GM21367 (cell line): ENCODE measurements around the gene AP1M2.
"Not testable (repeated sequence)": the region's sequence is repeated elsewhere in the genome, so short reads cannot be mapped to it uniquely, and the experiment has no call there.

Source experiments
- ATAC-seq: cut with Tn5 transposase; IDR thresholded peaks from one replicate; pipeline ENCODE4 v1.9.1; 2021; ENCODE audit not compliant: unreplicated experiment

Gene AP1M2

DNA sequence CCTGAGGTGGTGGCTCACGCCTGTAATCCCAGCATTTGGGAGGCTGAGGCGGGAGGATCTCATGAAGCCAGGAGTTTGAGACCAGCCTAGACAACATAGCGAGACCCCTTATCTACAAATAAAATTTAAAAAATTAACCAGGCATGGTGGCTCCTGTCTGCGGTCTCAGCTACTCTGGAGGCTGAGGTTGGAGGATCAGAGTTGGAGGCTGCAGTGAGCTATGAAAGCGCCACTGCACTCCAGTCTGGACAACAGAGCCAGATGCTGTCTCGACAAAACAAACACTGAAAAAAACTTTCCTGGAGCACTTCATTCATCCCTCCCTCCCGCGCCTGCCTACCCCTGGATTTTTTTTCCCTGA is 44.1 kb downstream of the AP1M2 start:
- no peak for ATAC-seq

GRCh38 chr19:10539016-10539415 is 48.1 kb downstream of the AP1M2 start:
- not testable (repeated sequence) for ATAC-seq

DNA sequence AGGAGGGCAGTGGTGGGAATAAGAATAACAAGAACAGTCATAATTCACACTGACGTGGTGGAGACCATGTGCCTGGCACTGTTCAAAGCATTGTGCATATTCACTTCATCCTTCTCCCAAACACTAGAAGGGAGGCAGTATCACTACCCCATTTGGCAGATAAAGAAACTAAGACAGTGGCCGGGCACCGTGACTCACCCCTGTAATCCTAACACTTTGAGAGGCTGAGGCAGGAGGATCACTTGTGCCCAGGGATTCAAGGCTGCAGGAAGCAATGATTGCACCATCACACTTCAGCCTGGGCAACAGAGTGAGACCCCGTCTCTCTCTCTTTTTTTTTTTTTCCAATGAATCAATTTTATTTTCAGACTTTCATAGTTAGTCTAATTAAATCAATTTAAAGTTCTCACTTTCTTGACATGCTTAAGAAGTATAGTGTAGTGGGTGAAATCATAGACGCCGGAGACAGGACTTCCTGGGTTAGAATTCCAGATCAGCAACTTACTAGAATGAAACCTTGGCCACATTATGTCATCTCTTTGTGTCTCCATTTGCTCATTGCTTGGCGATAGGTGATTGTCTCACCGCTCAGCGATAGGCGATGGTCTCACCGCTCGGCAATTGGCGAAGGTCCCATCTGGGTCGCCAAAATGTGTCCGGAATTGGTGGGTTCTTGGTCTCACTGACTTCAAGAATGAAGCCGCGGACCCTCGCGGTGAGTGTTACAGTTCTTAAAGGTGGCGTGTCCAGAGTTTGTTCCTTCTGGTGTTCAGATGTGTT is 48.7 kb downstream of the AP1M2 start:
- no peak for ATAC-seq

DNA sequence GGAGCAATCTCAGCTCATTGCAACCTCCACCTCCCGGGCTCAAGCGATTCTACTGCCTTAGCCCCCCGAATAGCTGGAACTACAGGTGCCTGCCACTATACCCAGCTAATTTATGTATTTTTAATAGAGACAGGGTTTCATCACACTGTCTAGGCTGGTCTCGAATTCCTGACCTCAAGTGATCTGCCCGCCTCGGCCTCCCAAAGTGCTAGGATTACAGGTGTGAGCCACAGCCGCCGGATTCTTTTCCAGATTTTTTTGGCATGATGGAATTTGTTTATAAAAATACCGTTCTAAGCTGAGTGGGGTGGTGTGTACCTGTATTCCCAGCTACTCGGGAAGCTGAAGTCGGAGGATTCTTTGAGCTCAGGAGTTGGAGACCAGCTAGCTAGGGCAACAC is 49.4 kb downstream of the AP1M2 start:
- ATAC-seq, result no peak

DNA sequence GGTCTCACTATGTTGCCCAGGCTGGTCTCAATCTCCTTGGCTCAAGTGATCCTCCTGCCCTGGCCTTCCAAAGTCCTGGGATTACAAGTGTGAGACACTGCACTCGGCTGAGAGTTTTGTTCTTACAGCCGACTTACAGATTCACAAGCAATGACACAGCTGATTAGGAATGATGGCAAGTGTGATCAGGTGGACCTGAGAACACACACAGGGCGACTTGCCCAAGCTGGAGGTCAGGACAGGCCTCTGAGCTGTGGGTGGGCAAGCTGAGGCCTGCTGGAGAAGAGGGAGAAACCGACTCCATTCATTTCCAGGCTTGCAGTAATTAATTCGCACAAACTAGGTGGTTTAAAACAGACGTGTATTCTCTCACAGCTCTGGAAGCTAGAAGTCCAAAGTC is 51.5 kb downstream of the AP1M2 start:
- no peak for ATAC-seq

GRCh38 chr19:10533646-10534386 is 53.3 kb downstream of the AP1M2 start:
- ATAC-seq, result no peak

GRCh38 chr19:10532457-10532856 is 54.7 kb downstream of the AP1M2 start:
- no peak for ATAC-seq

- not testable (repeated sequence) for ATAC-seq
Measured at GRCh38 chr19:10526887-10527286, 60.2 kb downstream of the AP1M2 start.

- ATAC-seq, result no peak
Measured at GRCh38 chr19:10525636-10526035, 61.5 kb downstream of the AP1M2 start.

GRCh38 chr19:10523135-10523636 is 63.9 kb downstream of the AP1M2 start:
- no peak for ATAC-seq
